ENCODE results near the gene ST3GAL4.

Gene ST3GAL4

GRCh38 chr11:126328938-126329643, 26.4 kb upstream of the ST3GAL4 start:
- H3K27me3 ChIP-seq (ENCODE audit: insufficient read depth, poor library complexity, severe bottlenecking) = no peaks in the 10 kb centered on the region
- no peaks in the 10 kb centered on the region for H3K9me3 ChIP-seq (ENCODE audit: severe bottlenecking)
- H3K27ac ChIP-seq (ENCODE audit: poor library complexity, severe bottlenecking) = no peak overlapping the region
- ATAC-seq (ENCODE audit: low read depth) (no peak), DNase-seq (ENCODE audit: low spot score) (no peak)
- H3K36me3 ChIP-seq (ENCODE audit: low read depth) = no peaks in the 10 kb centered on the region
- no peak for TF ChIP-seq CTCF (IDR thresholded peaks at IDR 0.05; ENCODE audit: poor library complexity, severe bottlenecking)
- peaks cover 7% of the 10 kb centered on the region for H3K4me1 ChIP-seq (ENCODE audit: insufficient read depth, poor library complexity, severe bottlenecking)
- H3K4me3 ChIP-seq (ENCODE audit: severe bottlenecking) = no peak overlapping the region

DNA sequence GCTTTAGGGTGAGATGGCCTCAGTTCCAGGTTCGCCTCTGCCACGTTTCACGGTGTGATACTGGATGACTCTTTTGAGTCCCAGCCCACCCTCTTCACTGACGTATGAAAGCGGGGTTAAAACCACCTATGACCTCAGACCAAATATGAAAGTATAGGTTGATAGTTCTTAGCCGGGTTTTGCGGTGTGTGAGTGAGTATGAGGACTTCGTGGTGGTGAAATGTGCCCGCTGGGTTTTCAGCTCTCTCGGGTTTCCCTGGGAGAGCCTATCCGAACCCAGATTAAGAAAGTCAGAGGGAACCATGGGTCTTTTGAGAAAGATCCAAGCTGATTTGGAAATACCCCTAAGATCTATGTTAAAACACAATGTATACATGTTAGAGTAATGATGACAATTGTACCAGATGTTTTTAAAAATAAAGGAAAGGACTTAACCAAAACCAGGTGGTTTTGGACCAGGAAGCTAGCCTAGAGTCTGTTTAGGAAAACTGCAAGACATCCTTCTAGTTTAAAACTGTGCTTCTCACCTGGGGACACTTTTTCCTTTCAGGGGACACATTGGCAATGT, 25.8 kb upstream of the ST3GAL4 start:
- Histone ChIP-seq H3K27me3 (ENCODE audit: insufficient read depth, poor library complexity, severe bottlenecking) (no peaks in the 10 kb centered on the region), H3K27ac (ENCODE audit: poor library complexity, severe bottlenecking) (no peak overlapping the region), H3K36me3 (ENCODE audit: low read depth) (no peaks in the 10 kb centered on the region), H3K9me3 (ENCODE audit: severe bottlenecking) (no peaks in the 10 kb centered on the region), H3K4me3 (ENCODE audit: severe bottlenecking) (no peak overlapping the region), H3K4me1 (ENCODE audit: insufficient read depth, poor library complexity, severe bottlenecking) (peaks cover 7% of the 10 kb centered on the region)
- ATAC-seq (ENCODE audit: low read depth) (no peak), DNase-seq (ENCODE audit: low spot score) (no peak)
- TF ChIP-seq CTCF (IDR thresholded peaks at IDR 0.05; ENCODE audit: poor library complexity, severe bottlenecking) = no peak

- TF ChIP-seq CTCF (IDR thresholded peaks at IDR 0.05; ENCODE audit: poor library complexity, severe bottlenecking) = no peak
- no peak overlapping the region for H3K27ac ChIP-seq (ENCODE audit: poor library complexity, severe bottlenecking)
- DNase-seq (ENCODE audit: low spot score) (no peak), ATAC-seq (ENCODE audit: low read depth) (no peak)
- H3K4me1 ChIP-seq (ENCODE audit: insufficient read depth, poor library complexity, severe bottlenecking) = peaks cover 7% of the 10 kb centered on the region
- no peaks in the 10 kb centered on the region for H3K36me3 ChIP-seq (ENCODE audit: low read depth)
- no peaks in the 10 kb centered on the region for H3K27me3 ChIP-seq (ENCODE audit: insufficient read depth, poor library complexity, severe bottlenecking)
- no peaks in the 10 kb centered on the region for H3K9me3 ChIP-seq (ENCODE audit: severe bottlenecking)
- H3K4me3 ChIP-seq (ENCODE audit: severe bottlenecking) = no peak overlapping the region
These were observed 24.2 kb upstream of the ST3GAL4 start for GRCh38 chr11:126331286-126331685.

DNA sequence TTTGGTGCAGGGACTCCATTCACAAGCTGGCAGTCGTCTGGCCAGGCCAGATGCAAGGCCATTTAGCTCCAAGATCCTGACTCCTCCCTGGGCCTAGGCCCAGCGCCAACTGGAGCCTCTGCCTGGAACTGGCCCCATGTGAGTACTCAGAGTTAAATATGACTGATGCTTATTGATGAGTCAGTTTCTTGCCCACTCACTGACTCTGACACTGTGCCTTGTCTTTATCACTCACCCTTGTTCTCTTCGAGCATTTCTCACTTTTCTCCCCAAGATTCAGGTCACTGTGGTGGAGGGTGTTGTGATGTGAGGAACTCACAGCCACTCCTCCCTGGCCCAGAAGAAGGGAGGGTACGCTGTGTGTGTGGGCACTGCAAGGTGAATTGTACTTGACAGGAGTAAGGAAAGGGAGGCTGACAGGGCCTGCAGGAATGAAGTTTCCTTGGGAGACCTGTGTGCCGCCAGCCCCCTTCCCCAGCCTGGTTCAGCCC, 23.2 kb upstream of the ST3GAL4 start:
- DNase-seq (ENCODE audit: low spot score) (peak; percentile 68), ATAC-seq (ENCODE audit: low read depth) (peak; percentile 96)
- Histone ChIP-seq H3K9me3 (ENCODE audit: severe bottlenecking) (no peaks in the 10 kb centered on the region), H3K4me1 (ENCODE audit: insufficient read depth, poor library complexity, severe bottlenecking) (peaks cover 7% of the 10 kb centered on the region), H3K36me3 (ENCODE audit: low read depth) (no peaks in the 10 kb centered on the region), H3K4me3 (ENCODE audit: severe bottlenecking) (no peak overlapping the region), H3K27me3 (ENCODE audit: insufficient read depth, poor library complexity, severe bottlenecking) (no peaks in the 10 kb centered on the region), H3K27ac (ENCODE audit: poor library complexity, severe bottlenecking) (peak overlapping the region; percentile 40)
- TF ChIP-seq CTCF (IDR thresholded peaks at IDR 0.05; ENCODE audit: poor library complexity, severe bottlenecking) = no peak

DNA sequence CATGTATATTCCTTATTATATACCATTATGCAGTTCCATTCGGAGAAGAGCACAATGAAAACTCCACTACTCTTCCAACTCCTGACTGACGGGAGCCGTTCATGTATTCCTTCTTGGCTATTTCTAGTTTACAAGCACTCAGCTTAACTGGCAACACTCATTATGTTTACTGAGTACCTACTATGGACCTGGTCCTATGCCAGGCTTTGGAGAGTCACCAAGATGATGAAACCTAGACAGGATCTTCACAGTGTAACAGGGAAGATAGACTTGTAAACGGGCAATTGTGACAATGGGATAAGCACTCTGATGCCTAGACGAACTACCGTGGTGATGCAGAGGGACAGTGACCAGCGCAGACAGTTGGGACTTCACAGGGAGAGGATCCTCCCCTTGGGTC, 22.3 kb upstream of the ST3GAL4 start:
- Histone ChIP-seq H3K36me3 (ENCODE audit: low read depth) (no peaks in the 10 kb centered on the region), H3K9me3 (ENCODE audit: severe bottlenecking) (no peaks in the 10 kb centered on the region), H3K4me3 (ENCODE audit: severe bottlenecking) (no peak overlapping the region), H3K27ac (ENCODE audit: poor library complexity, severe bottlenecking) (no peak overlapping the region), H3K4me1 (ENCODE audit: insufficient read depth, poor library complexity, severe bottlenecking) (peaks cover 7% of the 10 kb centered on the region), H3K27me3 (ENCODE audit: insufficient read depth, poor library complexity, severe bottlenecking) (no peaks in the 10 kb centered on the region)
- DNase-seq (ENCODE audit: low spot score) = peak; percentile 5
- TF ChIP-seq CTCF (IDR thresholded peaks at IDR 0.05; ENCODE audit: poor library complexity, severe bottlenecking) = no peak
- ATAC-seq (ENCODE audit: low read depth) = no peak
